HG03460 (cell line): ENCODE results near the gene SMIM8.
"Not testable (repeated sequence)": the region's sequence is repeated elsewhere in the genome, so short reads cannot be mapped to it uniquely, and the experiment has no call there.

ENCODE experiments used
- ATAC-seq: cut with Tn5 transposase; IDR thresholded peaks from one replicate; pipeline ENCODE4 v1.9.1; 2021; ENCODE audit not compliant: unreplicated experiment

SMIM8 gene, protein sequence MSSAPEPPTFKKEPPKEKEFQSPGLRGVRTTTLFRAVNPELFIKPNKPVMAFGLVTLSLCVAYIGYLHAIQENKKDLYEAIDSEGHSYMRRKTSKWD

DNA sequence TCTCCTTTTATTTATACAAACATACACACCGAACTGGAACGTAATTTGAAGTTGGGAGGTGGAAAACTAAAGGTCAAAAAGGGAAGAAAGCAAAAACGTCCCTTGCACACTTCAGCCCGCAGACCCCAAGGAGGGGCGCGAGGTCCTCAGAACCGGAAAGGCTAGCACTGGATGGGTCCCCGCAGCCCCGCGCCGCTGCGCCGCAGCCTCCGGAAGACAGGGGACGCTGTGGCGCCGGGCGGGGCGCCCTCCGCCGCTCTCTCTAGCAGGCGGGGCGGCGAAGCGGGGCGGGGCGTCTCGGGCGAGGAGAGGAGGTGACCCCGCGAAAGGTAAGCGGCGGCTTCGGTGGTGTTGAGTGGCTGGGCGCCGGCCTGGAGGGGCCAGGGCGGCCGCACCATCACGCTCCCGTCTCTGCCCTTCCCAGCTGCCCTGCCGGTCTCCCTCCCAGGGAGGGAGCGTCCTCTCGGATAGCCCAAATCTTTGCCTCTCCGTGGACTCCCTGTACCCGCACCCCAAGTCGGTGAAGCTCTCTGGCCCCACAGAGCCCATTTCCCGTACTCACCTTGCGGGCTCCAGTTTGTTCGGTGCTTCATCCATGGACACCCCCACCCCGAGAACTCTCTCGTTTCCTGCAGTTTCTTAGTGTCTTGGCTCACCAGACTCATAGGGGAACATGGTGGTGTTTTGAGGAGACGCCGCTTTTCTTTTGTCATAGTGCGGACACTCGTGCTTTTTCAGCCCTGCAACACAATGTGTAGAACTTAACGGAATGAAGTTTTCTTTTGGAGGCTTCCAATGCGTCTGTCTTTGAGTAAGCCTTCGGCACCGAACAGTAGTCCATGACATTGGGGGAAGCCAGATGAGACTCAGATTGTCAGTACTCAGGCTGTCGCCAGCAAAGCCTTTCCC lies at the start of gene SMIM8:
Gene SMIM8, plus strand, starts transcription at position 285 of the 909 bp plus-strand sequence. CDS start 14,444 bp downstream, outside the sequence.
- peak; percentile 99 for ATAC-seq

DNA sequence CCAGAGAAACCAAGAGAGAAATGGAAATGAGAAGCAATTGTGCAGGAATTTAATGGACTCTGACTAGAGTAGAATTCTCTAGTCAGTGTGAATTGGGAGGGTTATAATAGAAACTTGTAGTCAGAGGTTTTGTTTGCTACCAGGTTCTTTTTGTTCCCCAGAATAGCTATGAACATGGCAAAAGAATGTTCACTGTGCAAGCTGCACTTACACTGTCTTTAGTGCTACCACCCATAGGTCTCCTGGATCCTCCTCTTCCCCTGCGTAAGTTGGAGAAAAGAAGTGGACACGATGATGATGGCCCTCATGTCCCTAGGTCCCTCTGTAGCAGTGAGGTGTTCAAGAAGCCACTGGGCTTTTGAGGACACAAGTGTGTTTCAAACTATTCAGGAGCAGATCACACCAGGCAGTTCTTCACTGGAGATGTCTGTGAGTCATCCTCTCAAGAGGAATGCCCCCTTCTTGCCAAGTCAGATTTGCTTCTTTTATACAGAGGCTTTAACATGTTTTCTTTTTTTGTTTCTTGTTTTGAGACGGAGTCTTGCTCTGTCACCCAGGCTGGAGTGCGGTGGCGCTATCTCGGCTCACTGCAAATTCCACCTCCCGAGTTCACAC lies 47.6 kb upstream of the SMIM8 start:
- no peak for ATAC-seq

DNA sequence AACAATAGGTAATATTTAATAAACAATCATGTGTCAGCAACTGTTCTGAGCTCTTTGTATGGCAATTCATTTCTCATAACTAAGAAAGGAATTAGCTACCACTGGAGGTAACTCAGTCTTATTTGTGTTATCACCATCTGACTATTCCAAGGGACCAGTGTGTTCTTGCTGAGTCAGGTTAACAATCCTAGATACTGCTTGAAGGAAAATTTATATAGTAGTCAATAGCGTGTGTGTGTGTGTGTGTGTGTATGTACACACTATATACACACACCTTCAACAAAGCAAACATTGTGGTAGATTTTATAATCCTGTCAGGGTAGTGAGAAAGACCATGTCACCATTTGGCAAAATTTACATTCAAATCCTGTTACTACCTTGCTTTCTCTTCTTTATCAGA lies 45.8 kb upstream of the SMIM8 start:
- ATAC-seq, result no peak

DNA sequence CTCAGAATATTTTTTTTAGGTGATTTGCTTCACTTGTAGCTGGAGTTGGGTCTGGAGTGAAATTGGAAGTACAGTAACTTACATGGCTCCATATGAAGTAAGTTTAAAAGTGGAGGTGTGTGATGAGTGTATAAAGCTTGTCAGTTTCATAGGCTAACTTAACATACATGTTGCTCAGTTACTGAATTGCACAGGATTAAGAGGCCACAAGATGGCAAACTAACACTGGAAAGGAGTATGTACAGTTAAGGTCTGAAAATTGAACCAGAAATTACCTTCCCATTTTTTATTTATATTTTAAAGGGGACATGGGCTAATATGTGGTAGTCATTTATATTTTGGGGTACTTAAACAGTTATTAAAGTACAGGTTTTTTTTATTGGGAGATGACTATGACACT lies 45.3 kb upstream of the SMIM8 start:
- ATAC-seq, result no peak

DNA sequence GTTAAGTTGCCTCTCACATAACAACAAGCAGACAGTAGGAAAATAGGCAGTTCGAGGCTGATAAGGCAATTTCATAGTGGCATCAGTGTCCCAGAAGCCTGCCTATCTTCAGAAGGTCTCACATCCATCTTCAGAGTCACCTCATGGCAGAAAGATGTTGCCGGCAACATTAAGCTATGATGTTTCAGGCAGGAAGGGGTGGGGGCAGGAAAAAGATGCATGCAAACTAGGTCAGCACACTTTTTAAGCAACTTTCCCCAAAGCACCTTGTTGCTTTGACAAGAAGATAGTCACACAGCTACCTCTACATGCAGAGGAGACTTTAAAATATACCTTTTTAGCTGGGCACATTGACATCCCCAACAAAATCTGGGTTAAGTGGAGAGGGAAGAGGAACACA lies 43.2 kb upstream of the SMIM8 start:
- ATAC-seq, result no peak

DNA sequence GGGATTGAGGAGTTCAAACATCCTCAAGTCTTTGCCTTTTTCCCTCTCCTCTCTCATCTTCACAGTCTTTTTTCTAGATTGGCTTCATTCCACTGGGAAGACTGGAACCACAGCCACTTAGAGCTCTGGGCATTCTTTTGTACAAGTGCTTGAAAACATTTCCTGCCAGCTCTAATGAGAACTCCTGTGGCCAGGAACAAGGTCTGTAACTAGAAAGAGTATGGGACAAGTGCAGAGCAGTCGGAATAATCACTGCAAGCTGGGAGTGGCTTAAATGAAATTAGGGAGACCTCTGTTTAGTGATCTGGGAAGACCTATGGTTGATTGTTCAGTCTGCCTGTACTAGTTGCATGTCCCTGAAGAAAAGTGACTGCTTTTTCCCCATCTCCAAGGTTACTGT lies 41.0 kb upstream of the SMIM8 start:
- no peak for ATAC-seq

DNA sequence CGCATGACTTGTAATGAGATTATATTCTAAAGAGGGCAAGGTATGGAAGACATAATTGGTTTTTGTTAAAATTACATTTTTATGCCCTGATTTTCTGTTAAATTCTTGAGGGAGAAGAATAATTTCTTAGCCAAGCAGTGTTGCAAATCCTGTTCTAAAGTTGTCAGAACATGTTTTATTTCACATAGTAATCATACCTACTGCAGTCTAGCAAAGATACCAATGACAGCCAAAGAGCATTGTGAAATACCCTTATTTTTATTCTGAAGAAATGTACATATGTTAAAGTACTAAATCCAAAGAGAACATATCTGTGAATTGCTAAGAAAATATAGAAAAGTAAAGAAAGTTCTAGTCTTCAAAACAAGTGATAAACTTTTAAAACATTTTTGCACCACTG lies 39.6 kb upstream of the SMIM8 start:
- ATAC-seq, result no peak

DNA sequence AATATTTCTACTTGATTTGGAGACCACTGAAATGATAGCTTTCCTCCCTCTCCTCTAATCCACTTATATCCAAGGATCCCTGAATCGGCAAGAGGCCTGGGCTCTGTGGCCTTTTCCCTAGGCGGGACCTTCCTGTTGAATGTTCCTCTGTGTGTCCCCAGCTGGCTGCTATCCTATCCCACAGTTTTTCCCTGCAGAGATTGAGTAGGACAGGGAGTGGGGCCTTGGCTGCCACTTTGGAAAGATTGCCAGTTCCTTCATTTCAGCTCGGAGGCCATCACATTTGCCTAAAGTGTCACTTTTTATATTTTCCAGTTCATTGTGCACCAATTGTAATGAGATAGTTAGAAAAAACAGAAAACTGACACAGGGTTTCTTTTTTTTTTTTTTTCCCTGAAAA lies 38.9 kb upstream of the SMIM8 start:
- no peak for ATAC-seq

DNA sequence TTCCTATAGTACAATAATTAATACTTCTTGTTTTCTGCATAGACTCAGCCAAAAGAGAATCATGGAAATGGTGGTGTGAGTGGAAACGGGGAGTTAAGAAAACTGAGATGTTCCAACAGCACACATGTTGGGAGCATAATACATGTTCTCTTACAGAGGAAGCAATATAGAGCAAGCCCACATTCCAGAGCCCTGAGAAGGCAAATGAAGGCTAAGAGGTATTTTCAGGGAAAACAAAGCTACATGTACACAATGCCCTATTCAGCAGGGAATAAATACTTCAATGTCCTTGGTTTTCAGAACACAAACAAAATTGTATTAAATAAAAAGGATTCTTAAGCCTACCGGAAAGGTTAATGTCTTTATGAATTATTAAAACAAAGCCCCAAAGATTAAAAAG lies 35.1 kb upstream of the SMIM8 start:
- ATAC-seq, result no peak

DNA sequence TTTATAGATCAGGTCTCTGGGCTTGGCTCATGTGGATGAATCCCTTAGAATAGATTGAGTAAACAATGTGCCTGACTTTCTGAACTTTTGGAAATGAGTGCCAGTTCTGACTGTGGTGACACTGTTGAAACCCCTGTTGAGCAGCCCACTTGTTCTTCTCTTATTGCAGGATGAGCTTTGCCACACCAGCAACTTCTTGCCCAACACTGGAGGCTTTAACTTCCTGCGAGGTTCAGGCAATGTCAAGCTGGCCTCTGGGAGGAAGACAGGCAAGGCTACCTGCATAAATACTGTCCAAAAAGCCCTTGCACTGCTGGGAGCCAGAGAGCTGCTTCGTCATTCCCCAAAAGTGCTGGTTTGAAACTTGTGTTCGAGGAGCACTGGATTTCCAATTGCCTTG lies 32.8 kb upstream of the SMIM8 start:
- ATAC-seq, result no peak

DNA sequence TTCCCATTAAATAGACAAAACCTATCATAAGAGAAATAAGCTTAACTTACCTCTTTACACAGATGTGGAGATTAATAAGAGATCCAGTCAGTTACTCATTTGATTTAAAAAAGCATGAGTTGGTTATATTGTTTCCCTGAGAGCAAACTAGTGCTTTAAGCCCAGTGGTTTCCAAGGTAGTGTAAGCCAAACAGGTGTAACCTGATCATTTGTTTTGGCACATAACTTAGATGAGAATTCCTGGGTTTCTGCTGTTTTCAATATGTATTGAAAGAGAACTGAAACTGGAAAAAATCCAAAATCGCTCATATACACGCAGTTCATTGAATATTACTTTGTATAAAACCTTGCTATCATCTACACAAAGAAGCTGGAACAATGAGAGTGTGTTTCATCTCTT lies 30.5 kb upstream of the SMIM8 start:
- ATAC-seq, result no peak

DNA sequence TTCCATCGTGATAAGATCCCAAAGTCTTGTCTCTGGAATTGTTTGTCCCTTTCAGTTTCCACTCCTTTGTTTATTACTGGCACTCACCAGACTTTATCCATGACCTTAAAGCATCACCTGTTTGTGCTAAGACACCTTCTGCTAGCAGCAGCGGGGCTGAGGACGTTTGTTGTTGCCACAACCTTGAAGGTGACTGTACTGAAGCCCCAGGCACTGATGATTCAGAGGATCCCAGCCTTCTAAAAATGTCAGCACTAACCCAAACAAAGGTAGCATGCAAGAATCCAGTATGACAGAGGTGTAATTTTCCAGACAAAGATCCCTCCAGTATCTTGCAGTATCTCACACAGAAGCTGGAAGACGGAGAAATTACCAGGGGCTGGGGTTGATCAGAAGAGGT lies 28.9 kb upstream of the SMIM8 start:
- ATAC-seq, result no peak

DNA sequence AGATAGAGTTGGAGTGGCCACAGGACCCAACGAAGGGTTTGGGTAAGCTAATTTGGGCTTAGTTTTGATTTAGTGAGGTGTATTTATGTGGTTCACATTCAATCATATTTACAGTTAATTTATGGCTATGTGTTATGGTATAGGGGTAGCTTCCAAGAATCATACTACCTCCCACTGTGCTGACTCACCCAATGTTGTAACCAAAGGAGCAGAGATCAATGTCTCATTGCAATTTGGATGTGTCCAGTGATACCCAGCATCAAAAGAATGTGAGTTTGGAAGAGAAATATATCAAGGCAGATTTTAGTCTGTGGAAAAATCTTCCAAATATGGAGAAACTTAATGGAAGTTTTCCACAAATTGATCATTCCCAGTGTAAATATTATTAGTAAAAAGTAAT lies 25.3 kb upstream of the SMIM8 start:
- ATAC-seq, result no peak

DNA sequence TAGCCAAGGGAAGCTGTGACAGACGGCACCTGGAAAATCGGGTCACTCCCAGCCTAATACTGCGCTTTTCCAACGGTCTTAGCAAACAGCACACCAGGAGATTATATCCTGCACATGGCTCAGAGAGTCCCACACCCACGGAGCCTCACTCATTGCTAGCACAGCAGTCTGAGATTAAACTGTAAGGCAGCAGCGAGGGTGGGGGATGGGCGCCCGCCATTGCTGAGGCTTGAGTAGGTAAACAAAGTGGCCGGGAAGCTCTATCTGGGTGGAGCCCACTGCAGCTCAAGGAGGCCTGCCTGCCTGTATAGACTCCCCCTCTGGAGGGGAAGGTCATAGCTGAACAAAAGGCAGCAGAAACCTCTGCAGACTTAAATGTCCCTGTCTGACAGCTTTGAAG lies 21.1 kb upstream of the SMIM8 start:
- not testable (repeated sequence) for ATAC-seq

DNA sequence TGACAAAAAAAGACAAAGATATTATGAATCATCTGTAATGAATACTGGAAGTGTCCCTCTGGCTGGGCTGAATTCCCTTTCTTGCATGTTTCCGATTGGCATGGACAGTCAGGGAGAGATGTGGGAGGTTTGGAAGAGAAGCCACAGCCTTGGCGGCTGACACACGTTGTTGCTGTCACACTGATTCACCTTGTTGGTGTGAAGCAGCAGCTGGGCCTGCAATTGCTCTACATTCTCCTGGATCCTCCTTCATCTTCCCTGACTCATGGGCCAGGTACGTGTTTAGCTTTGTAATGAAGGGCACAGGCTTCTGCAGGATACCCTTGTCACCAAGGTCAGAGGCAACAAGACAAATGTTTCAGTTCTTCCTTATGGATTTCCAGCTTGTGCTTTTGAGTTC lies 13.4 kb upstream of the SMIM8 start:
- no peak for ATAC-seq

DNA sequence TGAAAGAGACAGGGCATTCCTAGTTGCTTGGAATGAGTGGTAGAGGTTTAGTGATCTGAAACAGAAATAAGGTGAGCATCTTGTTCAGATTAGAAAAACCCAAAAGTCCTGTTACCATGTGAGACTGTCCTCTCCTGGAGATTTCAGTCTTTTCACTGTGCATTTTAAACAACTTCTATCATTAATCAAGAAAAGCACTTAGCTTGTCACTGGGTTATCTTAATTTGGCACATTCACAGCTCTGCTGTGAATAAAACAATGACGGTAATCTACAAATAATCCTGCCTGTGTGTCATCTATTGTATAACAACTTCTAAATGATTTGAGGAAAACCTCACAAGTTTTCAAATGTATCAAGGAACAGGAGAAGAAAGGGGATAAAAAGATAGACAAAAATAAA lies 9.5 kb upstream of the SMIM8 start:
- no peak for ATAC-seq

DNA sequence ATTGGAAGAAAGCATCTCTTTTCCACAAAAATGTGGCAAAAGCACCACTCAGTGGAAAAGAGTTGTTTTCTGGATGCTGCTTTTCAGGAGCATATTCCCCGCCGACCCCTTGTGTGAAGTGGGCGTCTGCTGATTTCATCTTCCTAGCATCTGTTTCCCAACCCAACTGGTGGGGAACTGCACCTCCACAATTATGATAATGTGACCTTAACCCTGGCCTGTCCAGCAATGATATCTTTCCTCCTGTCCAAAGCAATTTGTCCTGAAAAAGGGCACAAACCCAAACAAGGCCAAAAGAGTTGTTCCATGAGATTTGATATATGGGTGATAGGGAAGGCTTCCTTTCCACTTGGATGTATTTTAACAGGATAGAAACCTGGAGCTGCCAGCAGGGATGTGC lies 7.3 kb upstream of the SMIM8 start:
- no peak for ATAC-seq

DNA sequence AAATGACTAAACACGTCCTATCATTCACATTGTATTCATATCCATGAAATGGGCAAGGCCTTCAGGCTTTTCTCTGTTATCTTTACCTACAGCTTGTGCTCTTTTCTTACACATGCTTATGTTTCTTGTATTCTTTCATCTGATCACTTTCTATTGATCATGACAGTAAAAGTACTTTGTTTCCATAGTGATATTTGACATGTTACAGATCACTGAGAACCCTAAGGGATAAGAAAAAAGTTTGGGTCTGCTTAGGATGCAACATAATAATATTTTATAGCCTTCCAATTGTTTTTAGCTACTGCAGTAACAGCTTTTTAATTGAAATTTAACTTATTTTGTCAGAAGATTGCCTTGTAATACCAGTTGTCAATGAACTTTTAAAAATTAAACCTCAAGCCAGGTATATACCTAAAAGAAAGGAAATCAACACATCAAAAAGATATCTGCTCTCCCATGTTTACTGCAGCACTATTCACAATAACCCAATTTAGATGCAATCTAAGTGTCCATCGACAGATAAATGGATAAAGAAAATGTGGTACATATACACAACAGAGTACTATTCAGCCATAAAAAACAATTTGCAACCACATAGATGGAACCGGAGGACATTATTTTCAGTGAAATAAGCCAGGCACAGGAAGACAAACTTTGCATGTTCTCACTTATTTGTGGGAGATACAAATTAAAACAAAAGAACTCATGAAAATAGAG lies 3.0 kb upstream of the SMIM8 start:
- ATAC-seq, result no peak

DNA sequence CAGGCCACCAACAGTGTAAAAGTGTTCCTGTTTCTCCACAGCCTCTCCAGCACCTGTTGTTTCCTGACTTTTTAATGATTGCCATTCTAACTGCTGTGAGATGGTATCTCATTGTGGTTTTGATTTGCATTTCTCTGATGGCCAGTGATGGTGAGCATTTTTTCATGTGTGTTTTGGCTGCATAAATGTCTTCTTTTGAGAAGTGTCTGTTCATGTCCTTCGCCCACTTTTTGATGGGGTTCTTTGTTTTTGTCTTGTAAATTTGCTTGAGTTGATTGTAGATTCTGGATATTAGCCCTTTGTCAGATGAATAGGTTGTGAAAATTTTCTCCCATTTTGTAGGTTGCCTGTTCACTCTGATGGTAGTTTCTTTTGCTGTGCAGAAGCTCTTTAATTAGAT lies 1.5 kb downstream of the SMIM8 start:
- ATAC-seq, result not testable (repeated sequence)

DNA sequence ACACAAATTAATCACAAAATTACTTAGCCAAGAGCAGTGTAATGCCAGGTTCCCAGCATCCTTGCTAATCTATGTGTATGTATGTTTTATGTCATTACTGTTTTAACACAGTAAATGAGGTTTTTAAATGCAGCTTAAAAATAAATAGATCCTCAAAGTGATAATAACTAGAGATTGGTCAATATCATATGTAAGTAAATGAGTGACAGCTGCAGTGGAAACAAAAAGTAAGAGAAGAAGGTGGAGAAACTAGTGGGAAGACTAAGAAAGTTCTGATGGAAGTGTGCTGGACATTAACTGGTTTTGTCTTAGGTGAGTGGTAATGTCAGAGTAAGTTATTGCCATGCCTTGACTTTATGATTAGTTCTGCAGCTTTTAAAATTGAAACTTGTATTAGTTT lies 8.6 kb downstream of the SMIM8 start:
- no peak for ATAC-seq

DNA sequence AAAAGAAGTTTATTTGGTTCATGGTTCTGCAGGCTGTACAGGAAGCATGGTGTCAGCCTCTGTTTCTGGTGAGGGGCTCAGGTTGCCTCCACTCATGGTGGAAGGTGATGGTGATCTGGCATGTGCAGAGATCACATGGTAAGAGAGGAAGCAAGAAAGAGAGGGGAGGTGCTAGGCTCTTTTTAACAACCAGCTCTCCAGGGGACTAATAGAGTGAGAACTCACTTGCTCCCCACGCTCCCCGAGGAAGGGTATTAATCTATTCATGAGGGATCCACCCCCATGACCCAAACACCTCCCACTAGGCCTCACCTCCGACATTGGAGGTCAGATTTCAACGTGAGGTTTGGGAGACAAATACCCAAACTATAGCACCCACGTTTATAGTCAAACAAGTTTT lies 10.6 kb downstream of the SMIM8 start:
- ATAC-seq, result no peak
